ENCODE results near the gene MORN5. TPM values are rescaled to one million over a fixed set of nuclear protein-coding genes. Genes with fewer than 3 reads are reported as not detected.

The MORN5 gene
- total and polyA plus RNA-seq, 9 of the 15 experiments (the other 6 are each of a cell fraction or from before 2014, with no cell fraction given): not detected

DNA sequence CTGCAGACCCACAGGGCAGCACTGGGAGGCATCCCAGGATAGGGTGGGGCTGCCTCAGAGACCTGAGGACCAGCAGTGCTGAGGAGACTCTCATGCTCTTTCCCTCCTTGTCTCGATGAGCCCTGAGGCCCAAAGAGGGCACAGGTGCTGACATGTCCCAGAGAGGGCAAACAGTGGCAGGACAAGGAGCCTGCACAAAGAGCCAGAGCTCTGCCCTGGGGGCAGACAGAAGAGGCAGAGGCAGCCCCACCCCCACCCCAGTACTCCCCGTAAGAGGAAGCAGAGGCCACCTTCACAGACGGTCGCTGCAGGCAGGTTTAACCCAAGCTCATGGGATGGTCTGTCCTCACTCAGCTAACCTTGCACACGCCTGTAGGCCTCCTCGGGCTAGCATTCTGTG, 37.2 kb upstream of the MORN5 start (continued):
- TF ChIP-seq, protein P1, sequence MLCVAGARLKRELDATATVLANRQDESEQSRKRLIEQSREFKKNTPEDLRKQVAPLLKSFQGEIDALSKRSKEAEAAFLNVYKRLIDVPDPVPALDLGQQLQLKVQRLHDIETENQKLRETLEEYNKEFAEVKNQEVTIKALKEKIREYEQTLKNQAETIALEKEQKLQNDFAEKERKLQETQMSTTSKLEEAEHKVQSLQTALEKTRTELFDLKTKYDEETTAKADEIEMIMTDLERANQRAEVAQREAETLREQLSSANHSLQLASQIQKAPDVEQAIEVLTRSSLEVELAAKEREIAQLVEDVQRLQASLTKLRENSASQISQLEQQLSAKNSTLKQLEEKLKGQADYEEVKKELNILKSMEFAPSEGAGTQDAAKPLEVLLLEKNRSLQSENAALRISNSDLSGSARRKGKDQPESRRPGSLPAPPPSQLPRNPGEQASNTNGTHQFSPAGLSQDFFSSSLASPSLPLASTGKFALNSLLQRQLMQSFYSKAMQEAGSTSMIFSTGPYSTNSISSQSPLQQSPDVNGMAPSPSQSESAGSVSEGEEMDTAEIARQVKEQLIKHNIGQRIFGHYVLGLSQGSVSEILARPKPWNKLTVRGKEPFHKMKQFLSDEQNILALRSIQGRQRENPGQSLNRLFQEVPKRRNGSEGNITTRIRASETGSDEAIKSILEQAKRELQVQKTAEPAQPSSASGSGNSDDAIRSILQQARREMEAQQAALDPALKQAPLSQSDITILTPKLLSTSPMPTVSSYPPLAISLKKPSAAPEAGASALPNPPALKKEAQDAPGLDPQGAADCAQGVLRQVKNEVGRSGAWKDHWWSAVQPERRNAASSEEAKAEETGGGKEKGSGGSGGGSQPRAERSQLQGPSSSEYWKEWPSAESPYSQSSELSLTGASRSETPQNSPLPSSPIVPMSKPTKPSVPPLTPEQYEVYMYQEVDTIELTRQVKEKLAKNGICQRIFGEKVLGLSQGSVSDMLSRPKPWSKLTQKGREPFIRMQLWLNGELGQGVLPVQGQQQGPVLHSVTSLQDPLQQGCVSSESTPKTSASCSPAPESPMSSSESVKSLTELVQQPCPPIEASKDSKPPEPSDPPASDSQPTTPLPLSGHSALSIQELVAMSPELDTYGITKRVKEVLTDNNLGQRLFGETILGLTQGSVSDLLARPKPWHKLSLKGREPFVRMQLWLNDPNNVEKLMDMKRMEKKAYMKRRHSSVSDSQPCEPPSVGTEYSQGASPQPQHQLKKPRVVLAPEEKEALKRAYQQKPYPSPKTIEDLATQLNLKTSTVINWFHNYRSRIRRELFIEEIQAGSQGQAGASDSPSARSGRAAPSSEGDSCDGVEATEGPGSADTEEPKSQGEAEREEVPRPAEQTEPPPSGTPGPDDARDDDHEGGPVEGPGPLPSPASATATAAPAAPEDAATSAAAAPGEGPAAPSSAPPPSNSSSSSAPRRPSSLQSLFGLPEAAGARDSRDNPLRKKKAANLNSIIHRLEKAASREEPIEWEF (CRISPR knock-in tag; IDR thresholded peaks at IDR 0.05): no peak
- TF ChIP-seq, protein P2, sequence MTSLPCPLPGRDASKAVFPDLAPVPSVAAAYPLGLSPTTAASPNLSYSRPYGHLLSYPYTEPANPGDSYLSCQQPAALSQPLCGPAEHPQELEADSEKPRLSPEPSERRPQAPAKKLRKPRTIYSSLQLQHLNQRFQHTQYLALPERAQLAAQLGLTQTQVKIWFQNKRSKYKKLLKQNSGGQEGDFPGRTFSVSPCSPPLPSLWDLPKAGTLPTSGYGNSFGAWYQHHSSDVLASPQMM (CRISPR knock-in tag; IDR thresholded peaks at IDR 0.05): no peak
- no peak for TF ChIP-seq HDAC3 (IDR thresholded peaks at IDR 0.05; ENCODE audit: borderline replicate concordance, partially characterized antibody)
- no peak for TF ChIP-seq EHMT2 (IDR thresholded peaks at IDR 0.05)
- TF ChIP-seq CBX2 (IDR thresholded peaks at IDR 0.05; ENCODE audit: insufficient read depth, low read length, poor library complexity, severe bottlenecking): no peak
- no peak for TF ChIP-seq PURB (CRISPR knock-in tag; IDR thresholded peaks at IDR 0.05; ENCODE audit: low read depth)

Data from K562 (cell line).